HepG2 (cell line): ENCODE measurements around the gene CDH13. TPM values are rescaled to one million over a fixed set of nuclear protein-coding genes. Genes with fewer than 3 reads are reported as not detected.

Source experiments
- SMC3 ChIP-seq: IDR thresholded peaks from 2 replicates; pipeline ENCODE4 v1.6.1; 2011; ENCODE audit warnings: low read length, improper control_type of control experiment
- SNRNP70 ChIP-seq: fragments of 200-400 bp; formaldehyde crosslinking; IDR thresholded peaks from 2 replicates; pipeline ENCODE4 v1.6.1; 2017; ENCODE audit warnings: mild to moderate bottlenecking, low read depth, low read length, moderate library complexity
- STAG1 ChIP-seq: sonication (generic); formaldehyde crosslinking; IDR thresholded peaks from 2 replicates; pipeline ENCODE4 v1.4.0; 2020; ENCODE audit warnings: missing genetic modification reagents
- polyA plus RNA-seq, 8 experiments: library from polyadenylated mRNA; depleted of rRNA in 3 of 8; stranded (reverse) in 7 of 8; unstranded in 1 of 8; fragments of >200 nt; fragmentation: Illumina TruSeq in 4 of 8; extraction: Trizol in 4 of 8; gene quantifications; 2 replicates each; pipeline versions ENCODE4 v1.2.1 to v1.2.3, GENCODE V29; 2011 to 2016; ENCODE audit warnings: low read depth in 4 of 8, missing spikeins in 1 of 8, mixed read lengths in 1 of 8; ENCODE audit not compliant: insufficient read depth in 1 of 8
- total RNA-seq, 5 experiments: library from RNA; depleted of rRNA; stranded (reverse); fragments of >200 nt; fragmentation: Illumina TruSeq; extraction: Trizol; gene quantifications; 2 replicates each; pipeline ENCODE4 v1.2.3, GENCODE V29; 2016; ENCODE audit warnings: low read depth in 1 of 5
- TF ChIP-seq, protein P1 (sequence below): sonication (generic); formaldehyde crosslinking; IDR thresholded peaks from one replicate; pipeline ENCODE4 v1.5.1; 2020; ENCODE audit warnings: mild to moderate bottlenecking, missing genetic modification reagents; ENCODE audit errors: not compliant biosample characterization
- TF ChIP-seq, protein P2 (sequence below): sonication (generic); formaldehyde crosslinking; IDR thresholded peaks from 2 replicates; pipeline ENCODE4 v1.5.0; 2020; ENCODE audit warnings: mild to moderate bottlenecking, missing genetic modification reagents, moderate library complexity

The CDH13 gene
- total and polyA plus RNA-seq, 2 of the 13 experiments (the other 11 are each of a cell fraction or from before 2014, with no cell fraction given) = not detected

DNA sequence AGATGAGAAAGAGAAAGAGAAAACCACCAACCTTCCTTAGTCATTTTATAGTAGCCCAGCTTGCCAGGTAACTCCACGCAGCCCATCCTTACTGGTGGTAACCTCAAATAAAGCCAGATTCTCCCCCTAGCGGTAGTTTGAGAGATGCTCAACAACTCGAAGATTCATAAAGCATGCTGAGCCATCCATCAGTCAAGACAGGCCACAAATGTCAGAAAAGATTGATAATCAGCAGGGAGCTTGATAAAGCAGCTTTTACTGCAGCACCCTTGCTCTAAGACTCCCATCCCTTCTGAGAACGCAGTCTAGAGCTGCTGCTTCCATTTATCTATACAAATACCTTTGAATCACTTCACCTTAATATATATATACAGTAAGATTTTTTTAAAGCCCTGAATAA, 729.5 kb downstream of the CDH13 start (continued):
- TF ChIP-seq, protein P1, sequence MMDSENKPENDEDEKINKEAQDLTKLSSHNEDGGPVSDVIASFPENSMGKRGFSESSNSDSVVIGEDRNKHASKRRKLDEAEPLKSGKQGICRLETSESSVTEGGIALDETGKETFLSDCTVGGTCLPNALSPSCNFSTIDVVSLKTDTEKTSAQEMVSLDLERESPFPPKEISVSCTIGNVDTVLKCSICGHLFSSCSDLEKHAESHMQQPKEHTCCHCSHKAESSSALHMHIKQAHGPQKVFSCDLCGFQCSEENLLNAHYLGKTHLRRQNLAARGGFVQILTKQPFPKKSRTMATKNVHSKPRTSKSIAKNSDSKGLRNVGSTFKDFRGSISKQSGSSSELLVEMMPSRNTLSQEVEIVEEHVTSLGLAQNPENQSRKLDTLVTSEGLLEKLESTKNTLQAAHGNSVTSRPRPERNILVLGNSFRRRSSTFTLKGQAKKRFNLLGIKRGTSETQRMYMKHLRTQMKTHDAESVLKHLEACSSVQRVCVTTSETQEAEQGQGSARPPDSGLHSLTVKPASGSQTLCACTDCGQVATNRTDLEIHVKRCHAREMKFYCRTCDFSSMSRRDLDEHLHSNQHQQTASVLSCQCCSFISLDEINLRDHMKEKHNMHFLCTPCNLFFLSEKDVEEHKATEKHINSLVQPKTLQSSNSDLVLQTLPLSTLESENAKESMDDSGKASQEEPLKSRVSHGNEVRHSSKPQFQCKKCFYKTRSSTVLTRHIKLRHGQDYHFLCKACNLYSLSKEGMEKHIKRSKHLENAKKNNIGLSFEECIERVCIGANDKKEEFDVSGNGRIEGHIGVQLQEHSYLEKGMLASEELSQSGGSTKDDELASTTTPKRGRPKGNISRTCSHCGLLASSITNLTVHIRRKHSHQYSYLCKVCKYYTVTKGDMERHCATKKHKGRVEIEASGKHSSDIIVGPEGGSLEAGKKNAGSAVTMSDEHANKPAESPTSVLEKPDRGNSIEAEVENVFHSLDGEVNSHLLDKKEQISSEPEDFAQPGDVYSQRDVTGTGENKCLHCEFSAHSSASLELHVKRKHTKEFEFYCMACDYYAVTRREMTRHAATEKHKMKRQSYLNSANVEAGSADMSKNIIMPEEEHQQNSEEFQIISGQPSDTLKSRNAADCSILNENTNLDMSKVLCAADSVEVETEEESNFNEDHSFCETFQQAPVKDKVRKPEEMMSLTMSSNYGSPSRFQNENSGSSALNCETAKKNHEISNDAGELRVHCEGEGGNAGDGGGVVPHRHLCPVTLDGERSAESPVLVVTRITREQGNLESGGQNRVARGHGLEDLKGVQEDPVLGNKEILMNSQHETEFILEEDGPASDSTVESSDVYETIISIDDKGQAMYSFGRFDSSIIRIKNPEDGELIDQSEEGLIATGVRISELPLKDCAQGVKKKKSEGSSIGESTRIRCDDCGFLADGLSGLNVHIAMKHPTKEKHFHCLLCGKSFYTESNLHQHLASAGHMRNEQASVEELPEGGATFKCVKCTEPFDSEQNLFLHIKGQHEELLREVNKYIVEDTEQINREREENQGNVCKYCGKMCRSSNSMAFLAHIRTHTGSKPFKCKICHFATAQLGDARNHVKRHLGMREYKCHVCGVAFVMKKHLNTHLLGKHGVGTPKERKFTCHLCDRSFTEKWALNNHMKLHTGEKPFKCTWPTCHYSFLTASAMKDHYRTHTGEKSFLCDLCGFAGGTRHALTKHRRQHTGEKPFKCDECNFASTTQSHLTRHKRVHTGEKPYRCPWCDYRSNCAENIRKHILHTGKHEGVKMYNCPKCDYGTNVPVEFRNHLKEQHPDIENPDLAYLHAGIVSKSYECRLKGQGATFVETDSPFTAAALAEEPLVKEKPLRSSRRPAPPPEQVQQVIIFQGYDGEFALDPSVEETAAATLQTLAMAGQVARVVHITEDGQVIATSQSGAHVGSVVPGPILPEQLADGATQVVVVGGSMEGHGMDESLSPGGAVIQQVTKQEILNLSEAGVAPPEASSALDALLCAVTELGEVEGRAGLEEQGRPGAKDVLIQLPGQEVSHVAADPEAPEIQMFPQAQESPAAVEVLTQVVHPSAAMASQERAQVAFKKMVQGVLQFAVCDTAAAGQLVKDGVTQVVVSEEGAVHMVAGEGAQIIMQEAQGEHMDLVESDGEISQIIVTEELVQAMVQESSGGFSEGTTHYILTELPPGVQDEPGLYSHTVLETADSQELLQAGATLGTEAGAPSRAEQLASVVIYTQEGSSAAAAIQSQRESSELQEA (CRISPR knock-in tag) = no peak
- TF ChIP-seq STAG1 (CRISPR knock-in tag) (peak; percentile 49), SMC3 (peak; percentile 45), SNRNP70 (no peak)
- TF ChIP-seq, protein P2, sequence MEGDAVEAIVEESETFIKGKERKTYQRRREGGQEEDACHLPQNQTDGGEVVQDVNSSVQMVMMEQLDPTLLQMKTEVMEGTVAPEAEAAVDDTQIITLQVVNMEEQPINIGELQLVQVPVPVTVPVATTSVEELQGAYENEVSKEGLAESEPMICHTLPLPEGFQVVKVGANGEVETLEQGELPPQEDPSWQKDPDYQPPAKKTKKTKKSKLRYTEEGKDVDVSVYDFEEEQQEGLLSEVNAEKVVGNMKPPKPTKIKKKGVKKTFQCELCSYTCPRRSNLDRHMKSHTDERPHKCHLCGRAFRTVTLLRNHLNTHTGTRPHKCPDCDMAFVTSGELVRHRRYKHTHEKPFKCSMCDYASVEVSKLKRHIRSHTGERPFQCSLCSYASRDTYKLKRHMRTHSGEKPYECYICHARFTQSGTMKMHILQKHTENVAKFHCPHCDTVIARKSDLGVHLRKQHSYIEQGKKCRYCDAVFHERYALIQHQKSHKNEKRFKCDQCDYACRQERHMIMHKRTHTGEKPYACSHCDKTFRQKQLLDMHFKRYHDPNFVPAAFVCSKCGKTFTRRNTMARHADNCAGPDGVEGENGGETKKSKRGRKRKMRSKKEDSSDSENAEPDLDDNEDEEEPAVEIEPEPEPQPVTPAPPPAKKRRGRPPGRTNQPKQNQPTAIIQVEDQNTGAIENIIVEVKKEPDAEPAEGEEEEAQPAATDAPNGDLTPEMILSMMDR (CRISPR knock-in tag) = peak; percentile 68
